MM.1S (cell line): ENCODE data around the gene SORL1.

ENCODE experiments used
- DNase-seq: peaks from one replicate; pipeline ENCODE4 v3.0.0-alpha.2; 2015
- H2AFZ ChIP-seq: fragments of 300-600 bp; sonication (generic); 2 replicates; pipeline ENCODE4 v1.6.0; 2016; ENCODE audit warnings: antibody characterized with exemption, low read length
- H3F3A ChIP-seq: fragments of 300-600 bp; sonication (generic); 2 replicates; pipeline ENCODE4 v1.6.1; 2016; ENCODE audit warnings: mild to moderate bottlenecking, antibody characterized with exemption, low read length, moderate library complexity, mixed read lengths; ENCODE audit not compliant: insufficient read depth
- H3K27ac ChIP-seq: fragments of 300-600 bp; sonication (generic); 2 replicates; pipeline ENCODE4 v1.5.1; 2016; ENCODE audit warnings: mild to moderate bottlenecking, low read length
- H3K27me3 ChIP-seq: fragments of 300-600 bp; sonication (generic); replicated peaks from 2 replicates; pipeline ENCODE4 v1.6.0; 2016; ENCODE audit warnings: low read length; ENCODE audit not compliant: insufficient read depth
- H3K36me3 ChIP-seq: fragments of 300-600 bp; sonication (generic); replicated peaks from 2 replicates; pipeline ENCODE4 v1.6.1; 2016; ENCODE audit warnings: mild to moderate bottlenecking, low read length, mixed read lengths; ENCODE audit not compliant: insufficient read depth
- H3K4me1 ChIP-seq: fragments of 300-600 bp; sonication (generic); 2 replicates; pipeline ENCODE4 v1.6.1; 2016; ENCODE audit warnings: low read length, mixed read lengths
- H3K4me2 ChIP-seq: fragments of 300-600 bp; sonication (generic); 2 replicates; pipeline ENCODE4 v1.6.0; 2016; ENCODE audit warnings: low read depth, low read length
- H3K4me3 ChIP-seq: fragments of 300-600 bp; sonication (generic); 2 replicates; pipeline ENCODE4 v1.5.1; 2016; ENCODE audit warnings: low read length, mixed read lengths
- H3K79me2 ChIP-seq: fragments of 300-600 bp; sonication (generic); 2 replicates; pipeline ENCODE4 v1.6.1; 2016; ENCODE audit warnings: mixed run types, low read length, mixed read lengths
- H3K9ac ChIP-seq: fragments of 300-600 bp; sonication (generic); 2 replicates; pipeline ENCODE4 v1.6.1; 2016; ENCODE audit warnings: low read length, mixed read lengths
- H3K9me2 ChIP-seq: fragments of 300-600 bp; sonication (generic); replicated peaks from 2 replicates; pipeline ENCODE4 v1.6.1; 2016; ENCODE audit warnings: mild to moderate bottlenecking, low read length, mixed read lengths; ENCODE audit not compliant: insufficient read depth
- H3K9me3 ChIP-seq: fragments of 300-600 bp; sonication (generic); replicated peaks from 2 replicates; pipeline ENCODE4 v1.6.1; 2016; ENCODE audit warnings: mild to moderate bottlenecking, low read length, mixed read lengths; ENCODE audit not compliant: insufficient read depth
- H4K20me1 ChIP-seq: fragments of 300-600 bp; sonication (generic); 2 replicates; pipeline ENCODE4 v1.6.1; 2016; ENCODE audit warnings: mild to moderate bottlenecking, low read length, moderate library complexity, mixed read lengths; ENCODE audit not compliant: insufficient read depth
- CTCF ChIP-seq: fragments of 300-600 bp; sonication (generic); IDR thresholded peaks from 2 replicates; pipeline ENCODE4 v1.5.1; 2016; ENCODE audit warnings: antibody characterized with exemption, low read length, mixed read lengths
- EZH2 ChIP-seq: fragments of 300-600 bp; sonication (generic); optimal IDR thresholded peaks from 2 replicates; pipeline ENCODE3; 2017; ENCODE audit warnings: low read depth, mild to moderate bottlenecking, antibody characterized with exemption, low read length, mixed read lengths
- EZH2phosphoT487 ChIP-seq: fragments of 300-600 bp; sonication (generic); IDR thresholded peaks from 2 replicates; pipeline ENCODE4 v1.6.1; 2018; ENCODE audit warnings: antibody characterized with exemption, low read length

Gene SORL1

DNA sequence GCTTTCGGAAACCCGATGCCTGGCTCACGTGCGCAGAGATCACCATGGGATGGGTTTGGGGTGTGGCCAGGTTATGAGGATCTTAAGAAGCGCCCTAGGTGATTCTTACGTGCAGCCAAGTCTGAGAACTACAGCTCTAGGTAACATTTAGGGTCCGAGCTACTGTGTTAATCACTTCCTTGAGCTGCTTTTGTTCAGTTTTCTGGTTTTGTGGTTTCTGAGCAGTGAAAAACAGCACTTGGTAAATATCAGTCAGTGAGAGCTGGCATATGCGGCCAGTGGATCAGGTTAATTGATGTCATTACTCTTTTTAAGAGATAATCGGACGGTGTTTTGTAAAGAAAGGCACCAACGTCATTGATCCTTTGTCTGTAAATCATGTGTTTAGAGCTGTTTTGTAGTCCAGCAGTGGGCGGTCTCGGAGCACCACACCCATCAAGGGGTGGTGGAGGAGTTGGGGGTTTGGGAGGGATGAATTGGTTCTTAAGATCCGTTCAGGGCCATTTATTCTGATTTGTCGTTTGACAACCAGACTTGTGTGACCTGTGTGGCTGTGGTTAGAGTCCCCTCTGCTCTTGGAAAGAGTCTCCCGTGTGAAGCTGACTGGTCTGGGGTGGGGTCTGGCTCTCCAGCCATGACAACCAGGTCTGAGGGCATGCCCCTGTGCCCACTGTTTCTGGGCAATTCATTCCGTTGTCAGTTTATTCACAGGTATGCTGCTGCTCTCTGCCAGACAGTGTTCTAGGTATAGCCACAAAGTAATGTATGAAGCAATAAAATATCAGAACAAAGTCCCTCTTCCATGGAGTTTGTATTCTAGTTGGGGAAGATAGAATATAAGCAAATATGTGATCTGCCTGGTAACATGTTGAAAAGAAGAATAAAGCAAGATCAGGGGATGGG lies 62.6 kb downstream of the SORL1 start:
- no peak for DNase-seq
- Histone ChIP-seq H3K4me1 (no peaks in the 10 kb centered on the region), H3K4me3 (no peak overlapping the region), H3K27ac (no peak overlapping the region), H3K9ac (no peak overlapping the region), H3K79me2 (no peaks in the 10 kb centered on the region), H4K20me1 (no peaks in the 10 kb centered on the region), H3K27me3 (no peaks in the 10 kb centered on the region), H3K9me3 (no peaks in the 10 kb centered on the region), H3K4me2 (no peak overlapping the region), H3K36me3 (no peaks in the 10 kb centered on the region), H3F3A (no peaks in the 10 kb centered on the region), H2AFZ (no peak overlapping the region), H3K9me2 (no peaks in the 10 kb centered on the region)
- no peak for TF ChIP-seq EZH2phosphoT487
- TF ChIP-seq EZH2 = no peak
- no peak for TF ChIP-seq CTCF

DNA sequence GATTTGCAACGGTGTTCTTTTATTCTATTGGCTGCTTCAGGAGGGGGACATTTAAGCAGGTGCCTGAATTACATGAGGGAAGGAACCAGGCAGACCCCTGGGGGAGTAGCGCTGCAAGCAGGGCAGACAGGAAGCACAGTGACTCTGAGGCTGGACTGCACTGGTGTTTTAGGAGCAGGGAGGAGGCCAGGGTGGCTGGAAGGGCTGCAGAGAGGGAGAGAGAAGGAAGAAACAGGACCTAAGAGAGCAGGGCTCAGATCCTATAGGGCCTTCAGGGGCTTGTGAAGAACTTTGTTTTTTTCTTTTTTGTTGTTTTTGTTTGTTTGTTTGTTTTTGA lies 63.2 kb downstream of the SORL1 start:
- Histone ChIP-seq H2AFZ (no peak overlapping the region), H3K4me2 (no peak overlapping the region), H3K9me2 (no peaks in the 10 kb centered on the region), H3K27me3 (no peaks in the 10 kb centered on the region), H3K9me3 (no peaks in the 10 kb centered on the region), H3K9ac (no peak overlapping the region), H3K4me3 (no peak overlapping the region), H3K27ac (no peak overlapping the region), H3F3A (no peaks in the 10 kb centered on the region), H3K36me3 (no peaks in the 10 kb centered on the region), H4K20me1 (no peaks in the 10 kb centered on the region), H3K79me2 (no peaks in the 10 kb centered on the region), H3K4me1 (no peaks in the 10 kb centered on the region)
- TF ChIP-seq EZH2phosphoT487 (no peak), CTCF (no peak), EZH2 (no peak)
- no peak for DNase-seq

GRCh38 chr11:121517996-121518395 lies 65.9 kb downstream of the SORL1 start:
- DNase-seq = no peak
- Histone ChIP-seq H3K27ac (no peak overlapping the region), H3K9ac (no peak overlapping the region), H3K4me1 (0 out of 2 replicates have a peak, but pooled peaks cover 3% of the 10 kb centered on the region), H3K27me3 (no peaks in the 10 kb centered on the region), H3K36me3 (no peaks in the 10 kb centered on the region), H3F3A (no peaks in the 10 kb centered on the region), H3K9me2 (no peaks in the 10 kb centered on the region), H3K9me3 (no peaks in the 10 kb centered on the region), H2AFZ (no peak overlapping the region), H3K79me2 (no peaks in the 10 kb centered on the region), H3K4me3 (no peak overlapping the region), H4K20me1 (no peaks in the 10 kb centered on the region), H3K4me2 (no peak overlapping the region)
- TF ChIP-seq EZH2phosphoT487 = no peak
- TF ChIP-seq EZH2 = no peak
- TF ChIP-seq CTCF = no peak
